Measurements from ENCODE around the gene HOXA1. TPM values are rescaled to one million over a fixed set of nuclear protein-coding genes. Genes with fewer than 3 reads are reported as not detected.

Gene HOXA1
- total RNA-seq, 1 experiment from 2014 or later, result 1.4 TPM

- H3K9me2 ChIP-seq (replicated peaks; ENCODE audit: low read length), result no peaks in the 10 kb centered on the region
- no peak for DNase-seq
- no peak overlapping the region for H3K4me2 ChIP-seq (ENCODE audit: low read length)
- no peak for TF ChIP-seq EZH2phosphoT487 (IDR thresholded peaks at IDR 0.05; ENCODE audit: borderline replicate concordance, low read length)
- TF ChIP-seq CTCF (conservative IDR thresholded peaks at IDR 0.05; ENCODE audit: low read depth, low read length), result no peak
- no peak for TF ChIP-seq EZH2 (IDR thresholded peaks at IDR 0.05; ENCODE audit: low read length, unreplicated experiment)
- H3K79me2 ChIP-seq (ENCODE audit: low read length), result no peaks in the 10 kb centered on the region
- H3F3A ChIP-seq (ENCODE audit: low read length, unreplicated experiment), result no peaks in the 10 kb centered on the region
- intact Hi-C loops (cut with micrococcal nuclease), result no loop called here
- no peaks in the 10 kb centered on the region for H4K20me1 ChIP-seq (ENCODE audit: low read length)
- BruUV-seq (replicated peaks), result no TSS peak
- CTCF ChIA-PET, result no interaction called here
- H3K9me3 ChIP-seq (ENCODE audit: low read length), result no peaks in the 10 kb centered on the region
- peaks cover 6% of the 10 kb centered on the region for H3K4me1 ChIP-seq (ENCODE audit: insufficient read depth, low read length)
- H3K27me3 ChIP-seq (ENCODE audit: low read length), result no peaks in the 10 kb centered on the region
- no peak overlapping the region for H3K27ac ChIP-seq (ENCODE audit: low read length)
- ATAC-seq, result no peak
- POLR2A ChIA-PET (ENCODE audit: unreplicated experiment), result no interaction called here
- no peaks in the 10 kb centered on the region for H3K36me3 ChIP-seq (ENCODE audit: low read depth, low read length)
- no peak overlapping the region for H2AFZ ChIP-seq (ENCODE audit: low read length)
- no peak overlapping the region for H3K9ac ChIP-seq (ENCODE audit: low read length)
- no peak overlapping the region for H3K4me3 ChIP-seq (ENCODE audit: low read length)
These were observed 7.5 kb downstream of the HOXA1 start for GRCh38 chr7:27088002-27088922.

- DNase-seq, result no peak
- no peak for ATAC-seq
- Histone ChIP-seq H3K4me3 (ENCODE audit: low read length) (no peak overlapping the region), H3K9me3 (ENCODE audit: low read length) (no peaks in the 10 kb centered on the region), H3K4me1 (ENCODE audit: insufficient read depth, low read length) (peaks cover 43% of the 10 kb centered on the region), H3K27ac (ENCODE audit: low read length) (no peak overlapping the region), H3K79me2 (ENCODE audit: low read length) (no peaks in the 10 kb centered on the region), H3K4me2 (ENCODE audit: low read length) (no peak overlapping the region), H3K36me3 (ENCODE audit: low read depth, low read length) (no peaks in the 10 kb centered on the region), H3K27me3 (ENCODE audit: low read length) (no peaks in the 10 kb centered on the region), H3K9me2 (replicated peaks; ENCODE audit: low read length) (no peaks in the 10 kb centered on the region), H2AFZ (ENCODE audit: low read length) (no peak overlapping the region), H4K20me1 (ENCODE audit: low read length) (no peaks in the 10 kb centered on the region), H3F3A (ENCODE audit: low read length, unreplicated experiment) (no peaks in the 10 kb centered on the region), H3K9ac (ENCODE audit: low read length) (no peak overlapping the region)
- intact Hi-C loops (cut with micrococcal nuclease), result no loop called here
- ChIA-PET CTCF (no interaction called here), POLR2A (ENCODE audit: unreplicated experiment) (no interaction called here)
- TF ChIP-seq EZH2phosphoT487 (IDR thresholded peaks at IDR 0.05; ENCODE audit: borderline replicate concordance, low read length) (no peak), CTCF (conservative IDR thresholded peaks at IDR 0.05; ENCODE audit: low read depth, low read length) (no peak), EZH2 (IDR thresholded peaks at IDR 0.05; ENCODE audit: low read length, unreplicated experiment) (no peak)
- BruUV-seq (replicated peaks), result no TSS peak
These were observed 12.2 kb downstream of the HOXA1 start for GRCh38 chr7:27083646-27084045.

- POLR2A ChIA-PET (ENCODE audit: unreplicated experiment), result interaction anchor here (0.6 to 1.3 kb wide), 2 partner anchors 15 to 28 kb away, joined by 5 to 6 read pairs; no protein-coding TSS in a partner anchor
- peak overlapping the region; percentile 23 for H3K4me2 ChIP-seq (ENCODE audit: low read length)
- CTCF ChIA-PET, result no interaction called here
These were observed 13.6 kb downstream of the HOXA1 start for GRCh38 chr7:27082171-27082570.

More at GRCh38 chr7:27082171-27082570, 13.6 kb downstream of the HOXA1 start:
- ATAC-seq (peak; percentile 37; the same call in 1 of the 2 replicates), DNase-seq (peak; percentile 75)
- Histone ChIP-seq H3K4me3 (ENCODE audit: low read length) (no peak overlapping the region), H3K9me2 (replicated peaks; ENCODE audit: low read length) (no peaks in the 10 kb centered on the region), H3K4me1 (ENCODE audit: insufficient read depth, low read length) (peaks cover 48% of the 10 kb centered on the region), H3K27ac (ENCODE audit: low read length) (no peak overlapping the region), H3K27me3 (ENCODE audit: low read length) (no peaks in the 10 kb centered on the region), H3K9ac (ENCODE audit: low read length) (no peak overlapping the region), H3K36me3 (ENCODE audit: low read depth, low read length) (no peaks in the 10 kb centered on the region), H4K20me1 (ENCODE audit: low read length) (no peaks in the 10 kb centered on the region), H2AFZ (ENCODE audit: low read length) (no peak overlapping the region), H3K79me2 (ENCODE audit: low read length) (no peaks in the 10 kb centered on the region), H3F3A (ENCODE audit: low read length, unreplicated experiment) (no peaks in the 10 kb centered on the region), H3K9me3 (ENCODE audit: low read length) (no peaks in the 10 kb centered on the region)
- BruUV-seq (replicated peaks), result no TSS peak
- intact Hi-C loops (cut with micrococcal nuclease), result no loop called here
- TF ChIP-seq EZH2phosphoT487 (IDR thresholded peaks at IDR 0.05; ENCODE audit: borderline replicate concordance, low read length) (no peak), EZH2 (IDR thresholded peaks at IDR 0.05; ENCODE audit: low read length, unreplicated experiment) (no peak), CTCF (conservative IDR thresholded peaks at IDR 0.05; ENCODE audit: low read depth, low read length) (no peak)

Measured in PC-3 (cell line).